Thoracic aorta (tissue), 2 donors: ENCODE measurements around the gene FLRT2. TPM values are rescaled to one million over a fixed set of nuclear protein-coding genes. Genes with fewer than 3 reads are reported as not detected.

Experiments used
- ATAC-seq: fragments of 150-250 bp; one replicate; pipeline ENCODE4 v1.8.0; 2017; ENCODE audit warnings: low read depth; ENCODE audit not compliant: insufficient number of reproducible peaks, low FRiP score
- DNase-seq: peaks from one replicate; pipeline ENCODE4 v3.0.0-alpha.2; 2020; ENCODE audit warnings: low spot score
- H3K27ac ChIP-seq, 2 donors: fragments of 200-600 bp; sonication (generic); 1 replicate in 1 of 2; 2 replicates in 1 of 2; pipeline ENCODE4 v1.5.1; 2016; ENCODE audit warnings: mild to moderate bottlenecking in 2 of 2, moderate library complexity in 2 of 2
- H3K27me3 ChIP-seq: fragments of 200-600 bp; sonication (generic); replicated peaks from 2 replicates; pipeline ENCODE4 v1.6.0; 2016; ENCODE audit warnings: mild to moderate bottlenecking; ENCODE audit not compliant: insufficient read depth
- H3K36me3 ChIP-seq: fragments of 200-600 bp; sonication (generic); one replicate; pipeline ENCODE4 v1.5.1; 2016
- H3K4me1 ChIP-seq, 2 donors: fragments of 200-600 bp; sonication (generic); 1 replicate in 1 of 2; 2 replicates in 1 of 2; pipeline versions ENCODE4 v1.5.1 to v1.6.0; 2016; ENCODE audit warnings: low read depth in 2 of 2, mild to moderate bottlenecking in 1 of 2; ENCODE audit not compliant: control insufficient read depth in 1 of 2
- H3K4me3 ChIP-seq: fragments of 200-600 bp; sonication (generic); 2 replicates; pipeline ENCODE4 v1.5.1; 2016; ENCODE audit warnings: mild to moderate bottlenecking
- H3K9me3 ChIP-seq: fragments of 200-600 bp; sonication (generic); 2 replicates; pipeline ENCODE4 v1.5.1; 2016
- CTCF ChIP-seq: fragments of 200-600 bp; sonication (generic); IDR thresholded peaks from one replicate; pipeline ENCODE4 v1.5.1; 2019; ENCODE audit warnings: antibody characterized with exemption
- total RNA-seq, 2 donors: library from RNA; depleted of rRNA; stranded (reverse); fragments of >200 nt; gene quantifications; one replicate each; pipeline versions ENCODE4 v1.1.0 to v1.2.3, GENCODE V29; 2016

FLRT2 gene
- total RNA-seq, 2 donors from 2014 or later, result 20.1 to 45.4 TPM

- DNase-seq (no peak), ATAC-seq (no peak)
- Histone ChIP-seq H3K9me3 (no peaks in the 10 kb centered on the region), H3K27ac (no peak overlapping the region), H3K4me3 (no peak overlapping the region), H3K4me1 (no peaks in the 10 kb centered on the region), H3K36me3 (no peaks in the 10 kb centered on the region), H3K27me3 (no peaks in the 10 kb centered on the region)
- TF ChIP-seq CTCF, result no peak
These were observed 92.2 kb downstream of the FLRT2 start for GRCh38 chr14:85622106-85622505.

DNA sequence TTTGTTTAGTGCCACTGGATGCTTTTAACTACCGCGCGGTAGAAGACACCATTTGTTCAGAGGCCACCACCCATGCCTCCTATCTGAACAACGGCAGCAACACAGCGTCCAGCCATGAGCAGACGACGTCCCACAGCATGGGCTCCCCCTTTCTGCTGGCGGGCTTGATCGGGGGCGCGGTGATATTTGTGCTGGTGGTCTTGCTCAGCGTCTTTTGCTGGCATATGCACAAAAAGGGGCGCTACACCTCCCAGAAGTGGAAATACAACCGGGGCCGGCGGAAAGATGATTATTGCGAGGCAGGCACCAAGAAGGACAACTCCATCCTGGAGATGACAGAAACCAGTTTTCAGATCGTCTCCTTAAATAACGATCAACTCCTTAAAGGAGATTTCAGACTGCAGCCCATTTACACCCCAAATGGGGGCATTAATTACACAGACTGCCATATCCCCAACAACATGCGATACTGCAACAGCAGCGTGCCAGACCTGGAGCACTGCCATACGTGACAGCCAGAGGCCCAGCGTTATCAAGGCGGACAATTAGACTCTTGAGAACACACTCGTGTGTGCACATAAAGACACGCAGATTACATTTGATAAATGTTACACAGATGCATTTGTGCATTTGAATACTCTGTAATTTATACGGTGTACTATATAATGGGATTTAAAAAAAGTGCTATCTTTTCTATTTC, 93.2 kb downstream of the FLRT2 start:
- Histone ChIP-seq H3K36me3 (no peaks in the 10 kb centered on the region), H3K4me1 (no peaks in the 10 kb centered on the region), H3K4me3 (no peak overlapping the region), H3K27me3 (no peaks in the 10 kb centered on the region), H3K9me3 (no peaks in the 10 kb centered on the region), H3K27ac (no peak overlapping the region)
- no peak for TF ChIP-seq CTCF
- no peak for ATAC-seq
- DNase-seq, result no peak

DNA sequence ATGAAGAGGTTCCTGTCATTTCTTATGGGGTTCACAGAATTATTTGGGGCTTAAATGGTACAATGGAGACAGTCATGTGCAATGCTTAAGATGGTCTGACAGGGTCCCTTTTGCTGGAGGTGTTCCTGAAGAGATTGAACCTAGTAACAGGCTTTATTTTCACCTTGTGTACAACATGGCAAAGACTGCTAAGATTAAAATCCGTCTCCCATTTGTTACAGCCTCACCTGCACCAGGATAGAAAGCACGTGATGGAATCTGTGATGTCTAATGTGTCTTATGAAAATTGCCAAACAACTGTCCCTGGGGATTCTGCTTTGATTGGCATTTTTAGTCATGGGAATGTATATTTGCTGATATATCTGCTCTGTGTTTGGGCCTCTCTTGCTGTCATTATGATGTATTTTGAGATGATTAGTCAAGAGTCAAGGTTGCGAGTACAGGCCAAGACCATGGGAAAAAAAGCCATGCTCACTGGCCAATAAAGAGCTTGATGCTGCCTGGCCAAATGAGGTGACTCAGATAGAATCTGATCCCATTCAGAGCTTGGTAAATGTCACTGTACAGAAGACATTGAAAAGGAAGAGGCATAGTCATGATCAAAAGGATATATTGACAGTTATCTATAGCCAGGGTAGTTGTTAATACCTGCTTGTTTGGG, 96.1 kb downstream of the FLRT2 start:
- Histone ChIP-seq H3K27ac (no peak overlapping the region), H3K27me3 (no peaks in the 10 kb centered on the region), H3K4me1 (no peaks in the 10 kb centered on the region), H3K4me3 (no peak overlapping the region), H3K36me3 (no peaks in the 10 kb centered on the region), H3K9me3 (no peaks in the 10 kb centered on the region)
- no peak for ATAC-seq
- TF ChIP-seq CTCF, result no peak
- DNase-seq, result no peak

DNA sequence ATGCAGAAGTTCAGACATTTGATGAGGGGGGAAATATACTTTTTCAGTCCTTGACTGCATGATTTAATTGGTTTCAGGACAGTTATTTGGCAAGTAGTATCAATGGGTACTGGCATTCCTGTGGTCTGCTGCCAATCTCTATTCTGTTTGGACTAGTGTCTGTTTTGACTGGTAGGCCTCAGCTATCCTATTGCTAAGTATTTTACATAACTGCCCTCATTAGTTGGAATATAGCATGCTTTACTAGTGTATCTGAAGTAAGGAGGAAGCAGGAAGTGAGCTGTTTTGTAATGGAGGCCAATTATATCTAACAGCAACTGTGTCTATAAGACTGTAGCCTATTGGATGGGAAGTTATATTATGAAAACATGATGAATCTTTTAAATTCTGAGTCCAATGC, 104.3 kb downstream of the FLRT2 start:
- Histone ChIP-seq H3K4me1 (no peaks in the 10 kb centered on the region), H3K4me3 (no peak overlapping the region), H3K9me3 (no peaks in the 10 kb centered on the region), H3K36me3 (no peaks in the 10 kb centered on the region), H3K27me3 (no peaks in the 10 kb centered on the region), H3K27ac (no peak overlapping the region)
- ATAC-seq (no peak), DNase-seq (no peak)
- TF ChIP-seq CTCF, result no peak

GRCh38 chr14:85644211-85644610, 114.3 kb downstream of the FLRT2 start:
- Histone ChIP-seq H3K27me3 (no peaks in the 10 kb centered on the region), H3K9me3 (no peaks in the 10 kb centered on the region), H3K36me3 (no peaks in the 10 kb centered on the region), H3K27ac (no peak overlapping the region), H3K4me1 (no peaks in the 10 kb centered on the region), H3K4me3 (no peak overlapping the region)
- ATAC-seq, result no peak
- no peak for TF ChIP-seq CTCF
- DNase-seq, result no peak
